LNCaP clone FGC (cell line): ENCODE results near the gene PACS2.
"Not testable (repeated sequence)": the region's sequence is repeated elsewhere in the genome, so short reads cannot be mapped to it uniquely, and the experiment has no call there.

Experiments used
- DNase-seq: peaks from one replicate; pipeline ENCODE4 v3.0.0-alpha.2; 2011; ENCODE audit warnings: low read depth
- H3K4me3 ChIP-seq: 2 replicates; pipeline ENCODE4 v1.5.1; 2011; ENCODE audit warnings: mild to moderate bottlenecking, low read depth, low read length, control low read depth
- TF ChIP-seq, protein P1 (sequence below): IDR thresholded peaks from 2 replicates; pipeline ENCODE4 v1.5.1; 2012; ENCODE audit warnings: mild to moderate bottlenecking; ENCODE audit not compliant: control insufficient read depth, insufficient read depth; ENCODE audit errors: extremely low read depth

The PACS2 gene

DNA sequence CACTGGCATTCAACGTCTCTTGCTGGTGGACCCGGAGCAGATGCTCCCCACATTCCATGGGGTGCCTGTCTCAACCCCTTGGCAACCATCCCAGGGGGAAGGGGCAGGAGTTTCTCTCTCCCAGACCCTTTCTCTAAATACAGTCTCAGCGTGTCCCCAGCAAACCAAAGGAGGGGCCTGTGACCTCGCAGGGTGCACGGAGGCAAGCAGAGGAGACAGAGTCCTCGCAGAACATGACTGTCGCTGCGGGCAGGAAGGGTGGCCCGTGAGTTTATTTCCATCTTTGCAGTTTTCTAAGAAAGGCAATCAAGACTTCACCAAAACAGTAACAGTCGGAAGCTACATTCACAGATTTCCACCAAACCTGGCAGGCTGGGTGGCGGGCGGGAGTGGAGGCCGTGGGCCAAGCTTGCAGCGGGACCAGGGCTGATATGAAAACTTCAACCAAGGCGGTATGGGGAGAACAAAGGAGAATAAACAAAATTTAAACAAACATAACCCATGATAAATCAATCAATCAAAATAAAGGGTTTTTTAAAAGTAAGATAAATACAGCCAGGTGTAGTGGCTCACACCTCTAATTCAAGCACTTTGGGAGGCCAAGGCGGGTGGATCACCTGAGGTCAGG lies 32.3 kb upstream of the PACS2 start:
- no peak overlapping the region for H3K4me3 ChIP-seq
- no peak for DNase-seq
- TF ChIP-seq, protein P1, sequence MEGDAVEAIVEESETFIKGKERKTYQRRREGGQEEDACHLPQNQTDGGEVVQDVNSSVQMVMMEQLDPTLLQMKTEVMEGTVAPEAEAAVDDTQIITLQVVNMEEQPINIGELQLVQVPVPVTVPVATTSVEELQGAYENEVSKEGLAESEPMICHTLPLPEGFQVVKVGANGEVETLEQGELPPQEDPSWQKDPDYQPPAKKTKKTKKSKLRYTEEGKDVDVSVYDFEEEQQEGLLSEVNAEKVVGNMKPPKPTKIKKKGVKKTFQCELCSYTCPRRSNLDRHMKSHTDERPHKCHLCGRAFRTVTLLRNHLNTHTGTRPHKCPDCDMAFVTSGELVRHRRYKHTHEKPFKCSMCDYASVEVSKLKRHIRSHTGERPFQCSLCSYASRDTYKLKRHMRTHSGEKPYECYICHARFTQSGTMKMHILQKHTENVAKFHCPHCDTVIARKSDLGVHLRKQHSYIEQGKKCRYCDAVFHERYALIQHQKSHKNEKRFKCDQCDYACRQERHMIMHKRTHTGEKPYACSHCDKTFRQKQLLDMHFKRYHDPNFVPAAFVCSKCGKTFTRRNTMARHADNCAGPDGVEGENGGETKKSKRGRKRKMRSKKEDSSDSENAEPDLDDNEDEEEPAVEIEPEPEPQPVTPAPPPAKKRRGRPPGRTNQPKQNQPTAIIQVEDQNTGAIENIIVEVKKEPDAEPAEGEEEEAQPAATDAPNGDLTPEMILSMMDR, result no peak

DNA sequence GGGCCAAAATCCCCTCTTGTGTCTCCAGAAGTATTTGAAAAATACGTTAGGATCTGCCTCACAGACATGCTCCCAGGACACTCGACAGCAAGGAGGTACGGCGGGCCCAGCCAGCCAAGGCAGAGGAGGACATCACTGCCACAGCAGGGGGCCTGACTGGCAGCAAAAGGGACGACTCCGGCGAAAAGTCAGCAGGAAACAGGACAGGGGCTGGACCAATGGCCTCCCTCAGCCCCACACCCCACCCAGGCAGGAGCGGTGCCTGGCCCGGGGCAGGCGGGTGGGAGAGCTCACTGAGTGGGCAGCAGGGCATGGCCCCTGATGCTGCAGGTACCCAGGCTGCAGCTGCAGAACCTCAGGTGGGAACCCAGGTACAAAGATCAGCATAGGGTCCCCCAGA lies 31.5 kb upstream of the PACS2 start:
- no peak for DNase-seq
- TF ChIP-seq, protein P1, result no peak
- H3K4me3 ChIP-seq, result no peak overlapping the region

DNA sequence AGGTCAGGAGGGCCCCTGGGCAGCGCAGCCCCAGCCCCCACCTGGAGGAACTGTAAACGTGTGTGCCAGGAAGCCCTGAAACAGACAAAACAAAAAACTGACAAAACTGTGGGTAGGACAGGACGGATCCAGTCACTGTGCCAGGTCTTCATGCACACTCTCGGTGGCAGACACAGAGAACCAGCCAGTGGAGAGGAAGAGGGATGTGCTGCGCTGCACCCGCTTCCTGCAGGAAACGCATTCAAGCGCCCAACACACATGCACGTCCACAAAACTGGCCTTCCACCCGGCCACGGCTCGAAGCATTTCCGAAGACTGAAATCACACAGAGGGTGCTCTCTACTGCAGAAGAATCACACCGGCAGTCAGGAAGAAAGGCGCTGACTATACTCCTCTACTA lies 30.6 kb upstream of the PACS2 start:
- no peak overlapping the region for H3K4me3 ChIP-seq
- TF ChIP-seq, protein P1, result no peak
- DNase-seq, result no peak

DNA sequence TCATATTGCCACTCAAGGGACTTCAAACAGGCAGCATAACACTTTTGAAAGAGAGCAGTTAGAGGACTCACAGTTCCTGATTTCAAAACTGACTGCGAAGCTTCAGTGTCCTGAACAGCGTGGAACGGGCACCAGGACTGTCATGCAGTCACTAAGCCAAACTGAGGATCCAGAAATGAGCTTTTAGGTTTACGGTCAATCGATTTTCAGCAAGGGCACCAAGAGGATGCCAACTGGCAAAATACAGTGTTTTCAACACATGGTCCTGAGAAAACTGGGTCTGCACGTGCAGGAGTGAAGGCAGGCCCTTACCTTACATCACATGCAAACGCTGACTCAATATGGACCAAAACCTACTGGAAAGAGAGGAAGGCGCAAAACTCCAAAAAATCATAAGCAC lies 29.4 kb upstream of the PACS2 start:
- H3K4me3 ChIP-seq, result no peak overlapping the region
- no peak for DNase-seq
- TF ChIP-seq, protein P1, result no peak

DNA sequence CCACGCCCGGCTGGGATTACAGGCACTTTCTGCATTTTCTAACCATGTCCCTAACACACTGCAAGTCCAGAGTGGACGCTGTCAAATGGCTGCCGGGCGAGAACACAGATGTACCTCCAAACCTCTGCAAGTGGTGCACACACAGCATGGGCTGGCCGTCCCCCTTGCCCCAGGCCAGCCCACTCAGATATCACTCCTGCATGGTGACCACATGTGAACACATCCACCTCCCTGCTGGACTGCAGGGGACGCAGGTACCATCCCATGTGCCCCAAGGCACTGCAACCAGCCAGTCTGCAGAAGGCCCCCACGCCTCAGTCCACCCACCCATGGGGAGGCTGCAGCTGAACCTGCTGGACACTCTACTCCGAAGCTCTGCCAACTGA lies 27.8 kb upstream of the PACS2 start:
- DNase-seq, result no peak
- TF ChIP-seq, protein P1, result no peak
- no peak overlapping the region for H3K4me3 ChIP-seq

DNA sequence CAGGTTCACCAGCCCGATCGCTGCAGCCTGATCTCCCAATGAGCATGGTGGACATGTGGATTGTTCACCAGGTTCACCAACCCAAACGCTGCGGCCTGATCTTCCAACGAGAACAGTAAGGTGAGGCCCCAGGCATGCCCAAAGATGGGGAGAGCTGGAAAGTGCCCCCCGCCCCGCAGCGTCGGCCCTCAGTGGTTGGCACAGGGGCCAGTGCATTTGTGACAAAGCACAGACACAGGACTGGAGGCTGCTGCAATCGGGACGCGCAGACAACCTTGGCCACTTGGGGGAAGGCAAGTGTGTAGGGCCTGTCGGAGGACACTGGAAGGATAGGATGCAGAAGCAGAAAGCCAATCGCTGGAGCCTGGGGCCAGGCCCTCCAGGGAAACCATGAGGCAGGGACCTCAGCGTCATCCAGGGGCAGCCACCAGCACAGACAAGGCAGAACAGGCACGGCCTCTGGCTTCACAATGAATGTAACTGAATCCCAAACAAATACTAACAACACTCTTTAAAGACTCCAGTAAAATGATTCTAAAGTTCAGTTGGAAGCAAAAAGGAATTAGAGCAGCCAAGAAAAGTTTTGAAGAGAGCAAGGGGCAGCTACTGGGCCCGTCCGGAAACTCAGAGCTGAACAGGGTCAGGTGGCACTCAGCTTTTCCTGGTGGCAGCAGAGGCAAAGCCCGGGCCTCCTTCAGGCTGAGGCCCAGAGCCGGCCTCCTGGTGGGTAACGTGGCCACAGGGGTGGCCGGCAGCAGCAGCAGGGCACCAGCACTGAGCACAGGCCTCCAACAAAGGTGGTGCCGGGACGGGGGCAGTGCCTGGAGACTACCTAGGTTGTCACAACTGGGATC lies 27.1 kb upstream of the PACS2 start:
- TF ChIP-seq, protein P1, result no peak
- H3K4me3 ChIP-seq, result no peak overlapping the region
- DNase-seq, result no peak

DNA sequence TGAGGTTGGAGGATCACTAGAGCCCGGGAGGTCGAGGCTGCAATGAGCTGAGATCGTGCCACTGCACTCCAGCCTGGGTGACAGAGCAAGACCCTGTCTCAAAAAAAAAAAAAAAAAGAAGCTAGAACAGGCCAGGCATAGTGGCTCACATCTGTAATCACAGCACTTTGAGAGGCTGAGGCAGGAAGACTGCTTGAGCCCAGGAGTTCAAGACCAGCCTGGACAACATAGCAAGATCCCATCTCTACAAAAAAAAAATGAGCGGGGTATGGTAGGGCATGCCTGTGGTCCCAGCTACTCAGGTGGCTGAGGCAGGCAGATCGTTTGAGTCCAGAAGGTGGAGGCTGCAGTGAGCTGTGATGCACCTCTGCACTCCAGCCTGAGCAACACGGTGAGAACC lies 25.6 kb upstream of the PACS2 start:
- H3K4me3 ChIP-seq, DNase-seq: not testable (repeated sequence)
